H1 (cell line): ENCODE results near the gene DES. TPM values are rescaled to one million over a fixed set of nuclear protein-coding genes. Genes with fewer than 3 reads are reported as not detected.

ENCODE experiments used
- CTCF ChIA-PET: fragments of 300-600 bp; sonication (Branson Sonifier 250); formaldehyde crosslinking; loops from one replicate; lab custom pipeline; 2021; ENCODE audit not compliant: partially characterized antibody; lab: Charles Lee
- POLR2A ChIA-PET: fragments of 300-600 bp; sonication (Branson Sonifier 250); formaldehyde crosslinking; loops from one replicate; lab custom pipeline; 2021; ENCODE audit warnings: inconsistent platforms; ENCODE audit not compliant: partially characterized antibody; lab: Charles Lee
- DNase-seq, 2 experiments: peaks; one replicate each; pipeline versions ENCODE4 v3.0.0 to v3.0.0-alpha.2; 2010 to 2022; ENCODE audit warnings: low spot score in 2 of 2, low read depth in 1 of 2, mixed read lengths in 1 of 2
- FAIRE-seq: peaks from 2 replicates; lab custom pipeline; 2011; peaks lifted over from hg19 to GRCh38; lab: Jason Lieb, UNC
- H2AFZ ChIP-seq: 2 replicates; pipeline ENCODE4 v1.8.1; 2012; ENCODE audit warnings: low read length, inconsistent platforms
- H2AK5ac ChIP-seq: 2 replicates; pipeline ENCODE4 v1.6.1; 2013; ENCODE audit warnings: low read depth, low read length
- H2BK120ac ChIP-seq: replicated peaks from 2 replicates; pipeline ENCODE3; 2013; ENCODE audit warnings: low read depth, low read length, inconsistent platforms
- H2BK12ac ChIP-seq: 2 replicates; pipeline ENCODE4 v1.6.1; 2013; ENCODE audit warnings: low read depth, low read length
- H2BK15ac ChIP-seq: 2 replicates; pipeline ENCODE4 v1.6.1; 2013; ENCODE audit warnings: low read length
- H2BK20ac ChIP-seq: 2 replicates; pipeline ENCODE4 v1.6.1; 2013; ENCODE audit warnings: low read length
- H2BK5ac ChIP-seq: 2 replicates; pipeline ENCODE4 v1.6.1; 2013; ENCODE audit warnings: low read depth, low read length
- H3K14ac ChIP-seq: 2 replicates; pipeline ENCODE4 v1.6.1; 2013; ENCODE audit warnings: inconsistent platforms; ENCODE audit not compliant: insufficient read length
- H3K18ac ChIP-seq: 2 replicates; pipeline ENCODE4 v1.6.1; 2013; ENCODE audit warnings: low read length; ENCODE audit errors: extremely low read depth
- H3K23ac ChIP-seq: 2 replicates; pipeline ENCODE4 v1.6.1; 2013; ENCODE audit warnings: inconsistent platforms; ENCODE audit not compliant: insufficient read length
- H3K23me2 ChIP-seq: 2 replicates; pipeline ENCODE4 v1.6.1; 2013; ENCODE audit warnings: low read depth, low read length
- H3K27ac ChIP-seq: 2 replicates; pipeline ENCODE4 v1.6.1; 2011; ENCODE audit warnings: low read depth, low read length, inconsistent platforms
- H3K27me3 ChIP-seq, 4 experiments: replicated peaks in 1 of 4; 1 replicate in 1 of 4; 2 replicates in 3 of 4; pipeline versions ENCODE4 v1.6.1 to v1.8.1; 2011 to 2013; ENCODE audit warnings: low read length in 3 of 4, mild to moderate bottlenecking in 3 of 4, inconsistent platforms in 2 of 4, mixed read lengths in 2 of 4, moderate library complexity in 1 of 4; ENCODE audit not compliant: control insufficient read depth in 3 of 4, insufficient read depth in 3 of 4; ENCODE audit errors: extremely low read depth in 1 of 4
- H3K36me3 ChIP-seq, 4 experiments: 2 replicates each; pipeline versions ENCODE4 v1.6.1 to v1.8.1; 2011 to 2013; ENCODE audit warnings: mild to moderate bottlenecking in 4 of 4, low read length in 3 of 4, moderate library complexity in 2 of 4, control low read depth in 1 of 4, inconsistent platforms in 1 of 4; ENCODE audit not compliant: insufficient read depth in 4 of 4, control insufficient read depth in 2 of 4
- H3K4ac ChIP-seq: replicated peaks from 2 replicates; pipeline ENCODE3; 2013; ENCODE audit warnings: low read length, low read depth, mixed read lengths, inconsistent platforms; ENCODE audit not compliant: insufficient read length
- H3K4me1 ChIP-seq, 4 experiments: replicated peaks in 1 of 4; 1 replicate in 1 of 4; 2 replicates in 3 of 4; pipeline versions ENCODE4 v1.6.1 to v1.8.1; 2011 to 2013; ENCODE audit warnings: low read length in 3 of 4, inconsistent platforms in 2 of 4, mixed read lengths in 1 of 4; ENCODE audit not compliant: insufficient read depth in 4 of 4, control insufficient read depth in 3 of 4
- H3K4me2 ChIP-seq, 2 experiments: 2 replicates each; pipeline versions ENCODE4 v1.6.1 to v1.8.1; 2011 to 2013; ENCODE audit warnings: low read depth in 2 of 2, low read length in 2 of 2, control low read depth in 1 of 2, inconsistent platforms in 1 of 2, mild to moderate bottlenecking in 1 of 2; ENCODE audit not compliant: insufficient read depth in 1 of 2
- H3K4me3 ChIP-seq, 4 experiments: fragments of 200-600, 300-600 bp in 1 of 4; sonication (generic), shearing (Covaris generic), sonication (Bioruptor Twin) in 1 of 4; 2 replicates each; pipeline versions ENCODE4 v1.5.1 to v1.8.1; 2011 to 2016; ENCODE audit warnings: low read length in 4 of 4, low read depth in 3 of 4, control low read depth in 2 of 4, inconsistent platforms in 2 of 4, mild to moderate bottlenecking in 2 of 4, mixed read lengths in 1 of 4, moderate library complexity in 1 of 4; ENCODE audit not compliant: insufficient read depth in 2 of 4; ENCODE audit errors: extremely low read depth in 1 of 4
- H3K56ac ChIP-seq: replicated peaks from 2 replicates; pipeline ENCODE3; 2013; ENCODE audit warnings: low read depth, mild to moderate bottlenecking, mixed read lengths, low read length, inconsistent platforms; ENCODE audit not compliant: insufficient read length
- H3K79me1 ChIP-seq: 2 replicates; pipeline ENCODE4 v1.6.1; 2013; ENCODE audit warnings: low read depth, low read length, control low read depth
- H3K79me2 ChIP-seq, 2 experiments: 2 replicates each; pipeline versions ENCODE4 v1.6.1 to v1.8.1; 2012 to 2013; ENCODE audit warnings: low read length in 2 of 2, mild to moderate bottlenecking in 2 of 2, inconsistent platforms in 1 of 2; ENCODE audit not compliant: insufficient read depth in 2 of 2, control insufficient read depth in 1 of 2
- H3K9ac ChIP-seq, 4 experiments: replicated peaks in 1 of 4; 1 replicate in 1 of 4; 2 replicates in 3 of 4; pipeline versions ENCODE4 v1.6.1 to v1.8.1; 2011 to 2013; ENCODE audit warnings: low read depth in 3 of 4, low read length in 3 of 4, control low read depth in 2 of 4, mild to moderate bottlenecking in 2 of 4, moderate library complexity in 2 of 4, inconsistent platforms in 1 of 4; ENCODE audit errors: extremely low read depth in 1 of 4
- H3K9me3 ChIP-seq, 2 experiments: 2 replicates each; pipeline versions ENCODE4 v1.6.1 to v1.8.1; 2012 to 2013; ENCODE audit warnings: mild to moderate bottlenecking in 2 of 2, moderate library complexity in 2 of 2, control low read depth in 1 of 2, inconsistent platforms in 1 of 2, low read depth in 1 of 2, low read length in 1 of 2, mixed read lengths in 1 of 2; ENCODE audit not compliant: insufficient read depth in 2 of 2
- H4K20me1 ChIP-seq, 2 experiments: replicated peaks in 1 of 2; 2 replicates each; pipeline versions ENCODE3 to v1.8.1; 2011 to 2013; ENCODE audit warnings: inconsistent platforms in 2 of 2, low read length in 2 of 2, mild to moderate bottlenecking in 1 of 2; ENCODE audit not compliant: insufficient read depth in 2 of 2, control insufficient read depth in 1 of 2
- H4K5ac ChIP-seq: 2 replicates; pipeline ENCODE4 v1.6.1; 2013; ENCODE audit warnings: low read length, low read depth, mixed read lengths, inconsistent platforms; ENCODE audit not compliant: insufficient read length
- H4K8ac ChIP-seq: 2 replicates; pipeline ENCODE4 v1.8.0; 2013; ENCODE audit warnings: mild to moderate bottlenecking, moderate library complexity, low read length, inconsistent platforms; ENCODE audit not compliant: insufficient read depth; ENCODE audit errors: extremely low read depth
- H4K91ac ChIP-seq: replicated peaks from 2 replicates; pipeline ENCODE3; 2013; ENCODE audit warnings: low read length, mixed read lengths, inconsistent platforms; ENCODE audit not compliant: insufficient read length
- BRCA1 ChIP-seq: IDR thresholded peaks from 2 replicates; pipeline ENCODE4 v1.6.1; 2012; ENCODE audit warnings: low read depth, low read length, improper control_type of control experiment
- CBX8 ChIP-seq: fragments of 300-800, 300-1000 bp; sonication (generic); IDR thresholded peaks from 2 replicates; pipeline ENCODE4 v1.7.1; 2016; ENCODE audit warnings: low read depth, low read length, borderline replicate concordance
- HDAC2 ChIP-seq, 2 experiments: fragments of 300-600 bp in 1 of 2; sonication (generic) in 1 of 2; IDR thresholded peaks; 2 replicates each; pipeline ENCODE4 v1.6.1; 2011 to 2012; ENCODE audit warnings: low read depth in 2 of 2, low read length in 2 of 2, mild to moderate bottlenecking in 2 of 2, moderate library complexity in 2 of 2, borderline replicate concordance in 1 of 2, inconsistent platforms in 1 of 2
- HDAC6 ChIP-seq: IDR thresholded peaks from one replicate; pipeline ENCODE4 v1.7.1; 2012; ENCODE audit warnings: low read depth, mild to moderate bottlenecking, inconsistent platforms, low read length, moderate library complexity
- JUND ChIP-seq: IDR thresholded peaks from 2 replicates; pipeline ENCODE4 v1.6.1; 2011; ENCODE audit warnings: mild to moderate bottlenecking, improper control_type of control experiment, low read length
- KDM4A ChIP-seq: IDR thresholded peaks from one replicate; pipeline ENCODE4 v1.7.1; 2012; ENCODE audit warnings: low read depth, mild to moderate bottlenecking, moderate library complexity, low read length, inconsistent platforms; ENCODE audit not compliant: severe bottlenecking
- POLR2AphosphoS5 ChIP-seq: IDR thresholded peaks from 2 replicates; pipeline ENCODE4 v1.6.1; 2011; ENCODE audit warnings: low read depth, low read length
- RAD21 ChIP-seq, 2 experiments: IDR thresholded peaks in 1 of 2; conservative IDR thresholded peaks in 1 of 2; 2 replicates each; pipeline ENCODE4 v1.6.1; 2011; ENCODE audit warnings: low read depth in 2 of 2, low read length in 2 of 2, improper control_type of control experiment in 1 of 2, inconsistent platforms in 1 of 2, mild to moderate bottlenecking in 1 of 2, moderate library complexity in 1 of 2
- WGBS, 2 experiments: shearing (Covaris generic) in 1 of 2; methylation state at CpG; one replicate each; pipeline versions ENCODE4 v1.1.6 to v1.1.7; 2013 to 2015; ENCODE audit warnings: low lambda C conversion rate in 2 of 2, mixed read lengths in 2 of 2, inconsistent platforms in 1 of 2, low coverage in 1 of 2, missing lambda C conversion rate in 1 of 2; ENCODE audit not compliant: insufficient replicate concordance in 2 of 2, insufficient coverage in 1 of 2, insufficient read length in 1 of 2; ENCODE audit errors: extremely low coverage in 1 of 2, missing lambda C conversion rate in 1 of 2; 5-methylcytosine and 5-hydroxymethylcytosine counted together
- polyA plus RNA-seq, 7 experiments: library from polyadenylated mRNA; depleted of rRNA in 3 of 7; stranded (reverse) in 5 of 7; unstranded in 2 of 7; fragments of >200 nt in 5 of 7; fragments of 200-250 nt in 2 of 7; gene quantifications; 1 replicate in 5 of 7; 2 replicates in 1 of 7; 4 replicates in 1 of 7; pipeline versions ENCODE4 v1.2.1 to v1.2.3, GENCODE V29; 2011 to 2013; ENCODE audit warnings: missing spikeins in 2 of 7, mixed read lengths in 2 of 7
- total RNA-seq: library from RNA; stranded (reverse); fragmentation: NEBNext Ultra II Directional; extraction: Animal tissue kit (Norgen Biotek cat#: 25700); gene quantifications from 2 replicates; pipeline ENCODE4 v1.2.1, GENCODE V29; 2021

The DES gene
- total and polyA plus RNA-seq, 2 of the 8 experiments (the other 6 are each of a cell fraction or from before 2014, with no cell fraction given) = 1.8 to 4.3 TPM

DNA sequence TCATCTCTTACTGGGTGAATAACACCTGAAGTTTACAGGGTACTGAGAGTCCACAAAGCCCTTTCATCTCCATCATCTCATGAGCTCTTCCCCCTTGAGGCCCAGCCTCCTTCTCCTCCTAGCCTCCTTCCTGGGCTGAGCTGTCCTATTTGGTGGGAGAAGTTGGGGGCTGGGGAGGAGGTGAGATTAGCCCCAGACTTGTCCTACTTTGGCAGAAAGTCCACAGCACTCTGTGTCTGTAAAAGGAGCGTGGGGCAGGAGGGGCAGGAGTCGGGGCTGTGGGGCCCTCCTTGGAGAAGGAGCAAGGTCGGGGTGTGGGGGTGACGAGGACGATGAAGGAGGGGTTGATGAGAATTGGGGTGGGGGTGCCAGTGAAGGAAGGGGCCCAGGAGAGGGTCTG, 10.0 kb upstream of the DES start:
- FAIRE-seq = no peak
- H3K23ac ChIP-seq = no peak overlapping the region
- CTCF ChIA-PET = interaction anchor here (0.7 to 13.0 kb wide), 12 partner anchors 8 to 133 kb away, joined by 3 to 407 read pairs (median 4); partner anchors contain the start of genes DES and SPEG

More for the DNA sequence above, 10.0 kb upstream of the DES start:
- no peak overlapping the region for H2AFZ ChIP-seq
- no peak overlapping the region for H3K4me2 ChIP-seq
- no peak overlapping the region for H4K91ac ChIP-seq
- POLR2A ChIA-PET = interaction anchor here (0.8 to 1.0 kb wide), 2 partner anchors 20 to 25 kb away, joined by 3 read pairs; no protein-coding TSS in a partner anchor
- no peak overlapping the region for H2BK120ac ChIP-seq
- WGBS, 2 experiments = 81% methylated on average over 5 of the region's 5 CpGs; no CpG with 5 or more reads in 1 of the 2 experiments
- H4K8ac ChIP-seq = no peak overlapping the region
- no peak overlapping the region for H2BK15ac ChIP-seq
- no peak overlapping the region for H3K9ac ChIP-seq
- no peaks in the 10 kb centered on the region for H3K23me2 ChIP-seq
- no peak overlapping the region for H2BK5ac ChIP-seq
- peaks cover 0 to 2% (median 0%) of the 10 kb centered on the region in 4 experiments; a peak in 1 of 7 replicates for H3K27me3 ChIP-seq
- no peak overlapping the region for H2BK12ac ChIP-seq
- no peak for DNase-seq
- no peaks in the 10 kb centered on the region for H3K36me3 ChIP-seq
- no peak for TF ChIP-seq BRCA1
- no peak for TF ChIP-seq CBX8
- TF ChIP-seq HDAC6 = no peak
- TF ChIP-seq POLR2AphosphoS5 = no peak
- TF ChIP-seq HDAC2 (IDR thresholded peaks at IDR 0.05; ENCODE audit: borderline replicate concordance in 1 of 2, low read depth in 2 of 2, low read length in 2 of 2) = no peak
- no peak for TF ChIP-seq JUND
- TF ChIP-seq RAD21 (IDR thresholded peaks at IDR 0.05 in 1 of 2, conservative IDR thresholded peaks at IDR 0.05 in 1 of 2; ENCODE audit: low read depth in 2 of 2, low read length in 2 of 2) = no peak
- TF ChIP-seq KDM4A = no peak
- no peaks in the 10 kb centered on the region for H4K20me1 ChIP-seq
- H3K4me1 ChIP-seq = peaks cover 0 to 9% (median 5%) of the 10 kb centered on the region in 4 experiments; a peak in 6 of 7 replicates
- H2BK20ac ChIP-seq = no peak overlapping the region
- H3K14ac ChIP-seq = no peak overlapping the region
- H3K4ac ChIP-seq = no peak overlapping the region
- H3K27ac ChIP-seq = no peak overlapping the region
- H3K56ac ChIP-seq = no peak overlapping the region
- H3K9me3 ChIP-seq = no peaks in the 10 kb centered on the region
- no peaks in the 10 kb centered on the region for H3K79me1 ChIP-seq
- H2AK5ac ChIP-seq = no peak overlapping the region
- H3K18ac ChIP-seq = no peak overlapping the region
- no peaks in the 10 kb centered on the region for H3K79me2 ChIP-seq
- H4K5ac ChIP-seq = no peak overlapping the region
- H3K4me3 ChIP-seq = no peak overlapping the region
